HG02571 (cell line): ENCODE data around the gene OR6Y1.

Experiments used
- ATAC-seq: cut with Tn5 transposase; IDR thresholded peaks from one replicate; pipeline ENCODE4 v1.9.1; 2021; ENCODE audit warnings: mild to moderate bottlenecking, moderate library complexity; ENCODE audit not compliant: unreplicated experiment

Gene OR6Y1, protein sequence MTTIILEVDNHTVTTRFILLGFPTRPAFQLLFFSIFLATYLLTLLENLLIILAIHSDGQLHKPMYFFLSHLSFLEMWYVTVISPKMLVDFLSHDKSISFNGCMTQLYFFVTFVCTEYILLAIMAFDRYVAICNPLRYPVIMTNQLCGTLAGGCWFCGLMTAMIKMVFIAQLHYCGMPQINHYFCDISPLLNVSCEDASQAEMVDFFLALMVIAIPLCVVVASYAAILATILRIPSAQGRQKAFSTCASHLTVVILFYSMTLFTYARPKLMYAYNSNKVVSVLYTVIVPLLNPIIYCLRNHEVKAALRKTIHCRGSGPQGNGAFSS

GRCh38 chr1:158554352-158554751 is at the start of gene OR6Y1:
Gene OR6Y1, minus strand, starts transcription at chr1:158554405. Its CDS starts 6,300 bp downstream, at chr1:158548105.
- no peak for ATAC-seq

GRCh38 chr1:158600735-158601134 is 46.5 kb upstream of the OR6Y1 start:
- ATAC-seq = no peak

- no peak for ATAC-seq
Measured at GRCh38 chr1:158586942-158587341, 32.7 kb upstream of the OR6Y1 start.

GRCh38 chr1:158583962-158584361 is 29.8 kb upstream of the OR6Y1 start:
- ATAC-seq = no peak

DNA sequence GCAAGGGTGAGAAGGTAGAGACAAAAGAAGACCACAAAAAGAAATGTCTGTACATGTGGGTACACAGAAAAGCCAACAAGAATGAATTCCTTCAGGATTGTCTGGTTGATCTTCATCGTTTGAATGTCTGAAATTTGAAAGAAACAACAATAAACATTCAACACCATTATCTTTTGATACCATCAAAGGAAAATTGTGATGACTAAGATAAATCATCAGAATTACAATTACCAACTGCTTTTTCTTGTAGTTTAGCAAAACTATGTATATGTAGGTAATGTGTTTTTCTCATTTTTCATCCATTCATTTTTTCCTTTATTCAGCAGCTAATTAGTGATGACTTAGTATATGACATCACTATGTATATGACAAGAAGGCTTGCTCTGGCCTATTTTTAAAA is 25.5 kb upstream of the OR6Y1 start, which contains the start of gene OR10X1:
OR10X1 (minus strand) TSS at position 167 of the 400 bp plus-strand sequence; CDS start at position 167, 0 bp downstream.
- no peak for ATAC-seq

GRCh38 chr1:158577561-158577960 is 23.4 kb upstream of the OR6Y1 start:
- ATAC-seq = no peak

GRCh38 chr1:158572226-158572625 is 18.0 kb upstream of the OR6Y1 start:
- no peak for ATAC-seq

- ATAC-seq = no peak
Measured at GRCh38 chr1:158570480-158570879, 16.3 kb upstream of the OR6Y1 start, which contains the start of gene OR6P1. Gene OR6P1, minus strand, starts transcription at chr1:158570580. Its CDS starts 6,976 bp downstream, at chr1:158563604.

DNA sequence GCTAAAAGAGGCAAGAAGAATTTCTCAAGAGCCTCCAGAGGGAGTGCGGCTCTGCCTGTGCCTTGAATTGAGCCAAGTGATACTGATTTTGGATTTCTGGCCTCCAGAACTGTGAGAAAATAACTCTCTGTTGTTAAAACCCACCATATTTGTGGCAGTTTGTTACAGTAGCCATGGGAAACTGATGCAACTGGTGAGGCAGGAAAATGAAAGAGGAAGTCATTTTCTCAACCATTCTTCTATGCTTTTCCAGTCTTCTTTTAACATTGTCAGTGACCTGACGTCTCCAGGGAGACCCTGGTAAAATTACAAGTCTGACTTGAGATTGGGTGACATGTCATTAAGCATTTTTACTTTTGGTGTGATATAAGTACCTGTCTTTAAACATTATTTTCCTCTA is 10.4 kb upstream of the OR6Y1 start:
- ATAC-seq = no peak

- no peak for ATAC-seq
Measured at GRCh38 chr1:158563853-158564252, 9.6 kb upstream of the OR6Y1 start.

DNA sequence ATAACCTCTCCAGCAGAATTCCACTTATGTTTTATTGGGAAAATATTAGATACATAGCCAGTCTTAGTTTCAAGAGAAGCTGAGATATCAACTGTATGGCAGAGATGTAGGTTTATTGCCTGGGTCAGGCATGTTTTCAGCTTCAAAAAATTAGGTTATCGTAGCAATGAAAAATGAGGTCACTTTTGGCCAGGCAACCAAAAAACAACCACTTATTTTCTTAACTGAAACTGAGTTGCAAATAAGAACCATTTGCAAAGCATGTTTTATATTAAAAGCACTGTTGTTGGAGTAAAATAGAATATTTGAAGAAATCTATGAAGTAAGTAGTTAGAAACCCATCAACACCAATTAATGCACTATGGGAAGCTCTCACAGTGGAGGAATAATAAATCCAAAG is 5.5 kb upstream of the OR6Y1 start:
- ATAC-seq = no peak

- ATAC-seq = no peak
Measured at GRCh38 chr1:158552296-158552695, 1.9 kb downstream of the OR6Y1 start.

GRCh38 chr1:158547533-158547932 is 6.7 kb downstream of the OR6Y1 start:
- ATAC-seq = no peak

DNA sequence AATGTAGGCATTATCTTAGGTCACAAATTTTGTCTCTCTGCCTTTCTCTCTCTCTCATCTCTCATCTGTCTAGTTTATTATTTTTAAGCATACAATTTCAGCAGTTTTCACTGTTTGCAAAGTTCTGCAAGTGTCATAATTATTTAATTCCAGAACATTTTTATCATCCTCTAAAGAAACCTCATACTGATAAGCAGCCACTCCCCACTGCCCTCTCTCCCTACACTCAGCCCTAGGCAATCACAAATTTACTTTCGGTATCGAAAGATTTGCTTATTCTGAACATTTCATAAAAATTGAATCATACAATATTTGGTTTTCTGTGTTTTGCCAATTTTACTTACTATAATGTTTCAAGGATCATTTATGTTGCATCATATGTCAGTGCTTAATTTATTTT is 16.6 kb downstream of the OR6Y1 start:
- no peak for ATAC-seq

DNA sequence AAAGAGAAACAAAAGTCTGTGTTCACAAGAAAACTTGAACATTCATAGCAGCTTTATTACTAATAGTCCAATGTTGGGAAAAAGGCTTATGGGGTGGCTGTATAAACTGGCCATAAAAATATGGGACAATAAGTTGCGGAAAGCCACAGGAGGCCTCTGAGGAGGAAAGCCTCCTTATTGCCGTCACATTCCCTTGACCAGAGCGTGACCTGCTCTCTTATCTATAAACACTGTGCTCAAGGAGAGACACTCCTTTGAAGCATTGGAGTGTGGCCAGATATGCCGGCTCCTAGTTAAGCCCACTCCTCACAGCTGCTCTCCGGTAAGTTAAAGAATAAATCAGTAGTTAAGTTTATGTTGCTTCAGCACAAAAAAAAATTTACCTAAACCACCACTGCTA is 19.7 kb downstream of the OR6Y1 start:
- ATAC-seq = no peak

DNA sequence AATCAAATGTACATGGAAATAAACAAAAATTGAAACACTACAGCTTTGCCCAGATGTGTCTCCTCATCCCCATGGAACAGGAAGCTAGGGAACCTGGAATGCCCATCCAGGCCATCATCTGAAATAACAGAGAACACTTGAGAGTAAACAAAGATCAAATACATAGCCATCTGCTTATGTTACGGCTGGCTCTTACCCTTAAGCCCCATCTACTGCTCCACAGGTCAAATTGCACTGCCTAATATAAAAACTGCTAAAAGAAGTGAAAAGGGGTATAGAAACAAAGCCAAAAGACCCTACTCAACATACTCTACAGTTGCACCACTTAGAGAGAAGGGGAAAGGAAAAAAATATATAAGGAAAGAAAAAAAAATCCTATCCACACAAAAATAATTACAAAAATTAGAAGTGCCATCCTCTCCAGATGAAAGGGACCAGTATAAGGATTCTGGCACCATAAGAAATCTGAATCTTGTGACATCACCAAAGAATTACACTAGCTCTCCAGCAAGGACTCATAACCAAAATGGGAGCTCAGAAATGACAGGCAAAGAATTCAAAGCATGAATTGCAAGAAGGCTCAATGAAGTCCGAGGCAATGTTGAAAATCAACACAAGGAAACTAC is 26.9 kb downstream of the OR6Y1 start:
- ATAC-seq = no peak

DNA sequence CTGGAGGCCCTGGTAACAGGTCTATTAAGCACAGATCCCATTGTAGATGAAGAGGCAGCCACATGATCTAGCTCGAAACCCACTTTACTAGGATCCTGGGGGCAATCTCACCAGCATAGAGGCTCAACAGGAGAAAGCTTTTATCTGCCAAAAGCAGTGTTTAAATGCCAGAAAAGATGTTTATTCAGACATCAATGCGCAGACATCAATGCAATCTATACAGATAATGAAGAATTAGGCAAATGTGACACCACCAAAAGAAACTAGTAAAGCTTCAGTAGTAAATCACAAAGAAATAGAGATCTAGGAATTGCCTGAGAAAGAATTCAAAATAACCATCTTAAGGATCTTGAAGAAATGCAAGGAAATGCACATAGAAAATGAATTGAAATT is 32.5 kb downstream of the OR6Y1 start:
- ATAC-seq = no peak

- ATAC-seq = no peak
Measured at GRCh38 chr1:158520955-158521665, 33.1 kb downstream of the OR6Y1 start.

DNA sequence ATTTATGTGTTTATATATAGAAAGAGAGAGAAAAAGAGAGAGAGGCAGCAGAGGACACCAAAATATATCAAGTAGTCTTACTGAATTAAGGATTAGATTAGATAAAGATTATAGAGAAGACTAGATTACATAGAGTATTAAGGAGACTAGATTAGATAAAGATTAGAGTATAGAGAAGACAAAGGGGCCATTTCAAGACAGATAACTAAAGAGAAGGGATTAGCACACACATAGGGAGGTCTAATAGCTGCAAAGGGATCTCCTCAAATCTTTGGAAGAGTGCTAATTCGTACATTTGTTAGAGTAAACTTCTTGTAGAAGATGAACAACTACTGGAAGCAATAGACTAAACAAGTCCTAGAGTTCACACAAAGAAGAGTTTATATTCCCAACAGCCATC is 34.2 kb downstream of the OR6Y1 start:
- no peak for ATAC-seq

GRCh38 chr1:158516966-158517365 is 37.2 kb downstream of the OR6Y1 start:
- ATAC-seq = no peak

- ATAC-seq = no peak
Measured at GRCh38 chr1:158509471-158510156, 44.6 kb downstream of the OR6Y1 start.
